Measurements from ENCODE around the gene GADD45B. TPM values are rescaled to one million over a fixed set of nuclear protein-coding genes. Genes with fewer than 3 reads are reported as not detected.
"Not testable (repeated sequence)": the region's sequence is repeated elsewhere in the genome, so short reads cannot be mapped to it uniquely, and the experiment has no call there.

Gene GADD45B
- total RNA-seq, 2 donors from 2014 or later, result 233 to 784 TPM

- no peaks in the 10 kb centered on the region for H3K27me3 Mint-ChIP-seq
Measured at GRCh38 chr19:2469102-2469914, 6.6 kb upstream of the GADD45B start.

GRCh38 chr19:2469915-2470200, 6.1 kb upstream of the GADD45B start:
- H3K9me3 Mint-ChIP-seq; H3K27me3 Mint-ChIP-seq; DNase-seq (ENCODE audit: low spot score); H3K36me3 Mint-ChIP-seq; H3K4me3 Mint-ChIP-seq; H3K27ac Mint-ChIP-seq; ATAC-seq; H3K4me1 Mint-ChIP-seq (ENCODE audit: low read depth in 2 of 2): not testable (repeated sequence)

More at GRCh38 chr19:2469102-2469914, 6.6 kb upstream of the GADD45B start:
- Mint-ChIP-seq H3K4me1 (ENCODE audit: low read depth in 2 of 2) (peaks cover 0 to 8% of the 10 kb centered on the region in 2 donors), H3K27ac (no peak overlapping the region), H3K4me3 (no peak overlapping the region), H3K36me3 (no peaks in the 10 kb centered on the region), H3K9me3 (no peaks in the 10 kb centered on the region)
- ATAC-seq (peak in 1 of 2 donors; percentile 45), DNase-seq (ENCODE audit: low spot score) (no peak)

GRCh38 chr19:2474232-2475017, 1.5 kb upstream of the GADD45B start:
- Mint-ChIP-seq H3K4me1 (ENCODE audit: low read depth in 2 of 2) (peaks cover 10 to 32% of the 10 kb centered on the region in 2 donors), H3K9me3 (no peaks in the 10 kb centered on the region), H3K36me3 (peaks cover 28% of the 10 kb centered on the region), H3K27ac (peak overlapping the region; percentile 90 to 99), H3K4me3 (peak overlapping the region; percentile 99), H3K27me3 (no peaks in the 10 kb centered on the region)
- DNase-seq (ENCODE audit: low spot score), result peak; percentile 96
- ATAC-seq, result peak; percentile 51 to 58

GRCh38 chr19:2475018-2475701, 767 bp upstream of the GADD45B start:
- Mint-ChIP-seq H3K9me3 (no peaks in the 10 kb centered on the region), H3K4me3 (peak overlapping the region; percentile 99), H3K27me3 (no peaks in the 10 kb centered on the region), H3K27ac (peak overlapping the region; percentile 90 to 99), H3K4me1 (ENCODE audit: low read depth in 2 of 2) (peaks cover 10 to 35% of the 10 kb centered on the region in 2 donors), H3K36me3 (peaks cover 28% of the 10 kb centered on the region)
- ATAC-seq (peak; percentile 0 to 17), DNase-seq (ENCODE audit: low spot score) (peak; percentile 79)

- Mint-ChIP-seq H3K4me3 (peak overlapping the region; percentile 99), H3K27ac (peak overlapping the region; percentile 90 to 99), H3K4me1 (ENCODE audit: low read depth in 2 of 2) (peaks cover 10 to 38% of the 10 kb centered on the region in 2 donors), H3K9me3 (no peaks in the 10 kb centered on the region), H3K27me3 (no peaks in the 10 kb centered on the region), H3K36me3 (peaks cover 28% of the 10 kb centered on the region)
- peak; percentile 94 for DNase-seq (ENCODE audit: low spot score)
- ATAC-seq, result peak; percentile 45 to 59
Measured at GRCh38 chr19:2476451-2477140, 669 bp downstream of the GADD45B start.

GRCh38 chr19:2477141-2477710, 1.3 kb downstream of the GADD45B start:
- no peaks in the 10 kb centered on the region for H3K9me3 Mint-ChIP-seq
- H3K27me3 Mint-ChIP-seq, result no peaks in the 10 kb centered on the region
- H3K4me1 Mint-ChIP-seq (ENCODE audit: low read depth in 2 of 2), result peaks cover 10 to 38% of the 10 kb centered on the region in 2 donors
- H3K27ac Mint-ChIP-seq, result peak overlapping the region; percentile 90 to 99
- no peak for DNase-seq (ENCODE audit: low spot score)
- H3K4me3 Mint-ChIP-seq, result peak overlapping the region; percentile 99
- ATAC-seq, result peak in 1 of 2 donors; percentile 0
- H3K36me3 Mint-ChIP-seq, result peaks cover 28% of the 10 kb centered on the region

- DNase-seq (ENCODE audit: low spot score) (no peak), ATAC-seq (no peak)
- Mint-ChIP-seq H3K27me3 (no peaks in the 10 kb centered on the region), H3K4me1 (ENCODE audit: low read depth in 2 of 2) (peaks cover 10 to 36% of the 10 kb centered on the region in 2 donors), H3K36me3 (peaks cover 28% of the 10 kb centered on the region), H3K4me3 (peak overlapping the region; percentile 99), H3K9me3 (no peaks in the 10 kb centered on the region), H3K27ac (peak overlapping the region; percentile 90 to 99)
Measured at GRCh38 chr19:2477732-2478191, 1.8 kb downstream of the GADD45B start.

GRCh38 chr19:2478278-2478755, 2.4 kb downstream of the GADD45B start:
- DNase-seq (ENCODE audit: low spot score) (peak; percentile 80), ATAC-seq (peak in 1 of 2 donors; percentile 0)
- Mint-ChIP-seq H3K36me3 (peaks cover 28% of the 10 kb centered on the region), H3K27ac (peak overlapping the region; percentile 90 to 99), H3K9me3 (no peaks in the 10 kb centered on the region), H3K4me3 (peak overlapping the region; percentile 99), H3K4me1 (ENCODE audit: low read depth in 2 of 2) (peaks cover 10 to 35% of the 10 kb centered on the region in 2 donors), H3K27me3 (no peaks in the 10 kb centered on the region)

- Mint-ChIP-seq H3K36me3 (peaks cover 33% of the 10 kb centered on the region), H3K27ac (peak overlapping the region; percentile 90 to 99), H3K27me3 (no peaks in the 10 kb centered on the region), H3K9me3 (no peaks in the 10 kb centered on the region), H3K4me3 (peak overlapping the region; percentile 99), H3K4me1 (ENCODE audit: low read depth in 2 of 2) (peaks cover 10 to 38% of the 10 kb centered on the region in 2 donors)
- ATAC-seq, result peak; percentile 7 to 34
- DNase-seq (ENCODE audit: low spot score), result peak; percentile 91
Measured at GRCh38 chr19:2478756-2479555, 3.0 kb downstream of the GADD45B start.

- peaks cover 35% of the 10 kb centered on the region for H3K36me3 Mint-ChIP-seq
- H3K4me3 Mint-ChIP-seq, result peak overlapping the region; percentile 99
- DNase-seq (ENCODE audit: low spot score) (no peak), ATAC-seq (no peak)
- H3K27ac Mint-ChIP-seq, result peak overlapping the region; percentile 90 to 99
- peaks cover 10 to 39% of the 10 kb centered on the region in 2 donors for H3K4me1 Mint-ChIP-seq (ENCODE audit: low read depth in 2 of 2)
- no peaks in the 10 kb centered on the region for H3K27me3 Mint-ChIP-seq
- H3K9me3 Mint-ChIP-seq, result no peaks in the 10 kb centered on the region
Measured at GRCh38 chr19:2479556-2480194, 3.7 kb downstream of the GADD45B start.

GRCh38 chr19:2481466-2481865, 5.5 kb downstream of the GADD45B start:
- DNase-seq (ENCODE audit: low spot score) (no peak), ATAC-seq (no peak)
- peaks cover 10 to 30% of the 10 kb centered on the region in 2 donors for H3K4me1 Mint-ChIP-seq (ENCODE audit: low read depth in 2 of 2)
- H3K27me3 Mint-ChIP-seq, result no peaks in the 10 kb centered on the region
- peak overlapping the region in 1 of 2 donors; percentile 99 for H3K27ac Mint-ChIP-seq
- no peak overlapping the region for H3K4me3 Mint-ChIP-seq
- peaks cover 28% of the 10 kb centered on the region for H3K36me3 Mint-ChIP-seq
- H3K9me3 Mint-ChIP-seq, result no peaks in the 10 kb centered on the region

Data from natural killer cell treated with Interleukin-12 subunit alpha and Interleukin-12 subunit beta and Interleukin-15 and Interleukin-18, amount 100 ng/mL, for 72 hours (primary cell).